Pancreas (tissue), 10 donors: Measurements from ENCODE around the gene AKAP1. TPM values are rescaled to one million over a fixed set of nuclear protein-coding genes. Genes with fewer than 3 reads are reported as not detected.
A peak's percentile ranks its signal among the peaks of the same experiment; 100 is the strongest.

Experiments
- ATAC-seq, 4 donors: fragments of 200-7000 bp; cut with Tn5 transposase; one replicate each; pipeline versions ENCODE4 v1.8.0 to v1.9.1; 2020; ENCODE audit warnings: mild to moderate bottlenecking in 4 of 4, moderate library complexity in 4 of 4
- DNase-seq, 6 donors: peaks; one replicate each; pipeline ENCODE4 v3.0.0-alpha.2; 2020
- FAIRE-seq: peaks from 2 replicates; lab custom pipeline; 2012; peaks lifted over from hg19 to GRCh38; lab: Jason Lieb, UNC
- H3K27ac ChIP-seq, 4 donors: fragments of 200-600 bp; sonication (generic); 1 replicate in 3 of 4; 2 replicates in 1 of 4; pipeline versions ENCODE4 v1.5.0 to v1.8.0; 2020
- H3K27me3 ChIP-seq, 4 donors: fragments of 200-600 bp; one replicate each; pipeline ENCODE4 v1.8.0; 2021
- H3K36me3 ChIP-seq, 3 donors: fragments of 200-600 bp; sonication (generic) in 1 of 3; one replicate each; pipeline versions ENCODE4 v1.5.0 to v1.8.0; 2020 to 2021
- H3K4me1 ChIP-seq, 3 donors: fragments of 200-600 bp; one replicate each; pipeline ENCODE4 v1.8.0; 2021
- H3K4me3 ChIP-seq, 4 donors: fragments of 200-600 bp; sonication (generic) in 2 of 4; one replicate each; pipeline versions ENCODE4 v1.5.0 to v1.8.0; 2020 to 2021
- H3K9me3 ChIP-seq, 4 donors: fragments of 200-600 bp; one replicate each; pipeline ENCODE4 v1.8.0; 2021
- CTCF ChIP-seq, 4 donors: fragments of 200-600 bp; sonication (generic) in 3 of 4; IDR thresholded peaks; one replicate each; pipeline versions ENCODE4 v1.5.0 to v1.8.0; 2021; ENCODE audit warnings: antibody characterized with exemption in 4 of 4
- WGBS, 2 donors: extraction: QIAGEN DNeasy Blood & Tissue Kit; methylation state at CpG; one replicate each; pipeline ENCODE4 v1.1.7; 2013; 5-methylcytosine and 5-hydroxymethylcytosine counted together
- intact Hi-C, 3 donors: fragments of 100-400 bp; cut with DNase I; formaldehyde crosslinking; loops; one replicate each; pipeline versions ENCODE4 v1.11.1 to v1.14.2; 2022
- polyA plus RNA-seq, 2 donors: library from polyadenylated mRNA; stranded (reverse); fragments of 200-250 nt; gene quantifications; one replicate each; pipeline ENCODE4 v1.2.3, GENCODE V29; 2013
- total RNA-seq, 6 donors: library from RNA; stranded (reverse); fragmentation: NEBNext Ultra II Directional in 4 of 6; extraction: Animal tissue kit (Norgen Biotek cat#: 25700) in 4 of 6; gene quantifications; one replicate each; pipeline versions ENCODE4 v1.2.1 to v1.2.4, GENCODE V29; 2021 to 2023
- donor health status: healthy with polysubstance abuse.
- donor health status: DM: no; HTN: no; CAD: no; lungs with moderate emphysema.
- donor health status: DM: no; HTN: no; CAD: no.
- donor health status: control.
- donor health status: control.
- donor health status: Bipolar disorder and iron deficiency.
- donor health status: DM: yes; HTN: yes; CAD: no.
- donor health status: DM: no; HTN: no; CAD: no.
- donor health status: DM: no; HTN: no; CAD: no.
- donor health status: DM: yes; HTN: yes; CAD: no.

Gene AKAP1
- total and polyA plus RNA-seq, 8 donors: 9.8 to 23.8 (median 15.3) TPM

GRCh38 chr17:57085448-57086068, 512 bp downstream of the AKAP1 start:
- peak; percentile 28 to 47 (median 44) for ATAC-seq
- intact Hi-C loops: no loop called here
- H3K27ac ChIP-seq: peak overlapping the region; percentile 68 to 94 (median 90)
- H3K4me1 ChIP-seq: peaks cover 5 to 15% (median 12%) of the 10 kb centered on the region in 3 donors
- peak overlapping the region; percentile 66 to 99 (median 84) for H3K4me3 ChIP-seq
- FAIRE-seq: no peak
- peak; percentile 63 to 87 (median 74) for DNase-seq
- 0% methylated on average over 48 to 75 of the region's 75 CpGs for WGBS, 2 donors
- H3K36me3 ChIP-seq: no peaks in the 10 kb centered on the region
- no peaks in the 10 kb centered on the region for H3K27me3 ChIP-seq
- no peak for TF ChIP-seq CTCF (IDR thresholded peaks at IDR 0.05)
- H3K9me3 ChIP-seq: no peaks in the 10 kb centered on the region

GRCh38 chr17:57086069-57086930, 1.3 kb downstream of the AKAP1 start:
- no peaks in the 10 kb centered on the region for H3K9me3 ChIP-seq
- DNase-seq (peak in 5 of 6 donors; percentile 25 to 74 (median 51)), ATAC-seq (peak in 3 of 4 donors; percentile 21 to 34 (median 32)), FAIRE-seq (no peak)
- no peaks in the 10 kb centered on the region for H3K27me3 ChIP-seq
- peak overlapping the region; percentile 66 to 99 (median 84) for H3K4me3 ChIP-seq
- peaks cover 13 to 21% (median 19%) of the 10 kb centered on the region in 3 donors for H3K4me1 ChIP-seq
- TF ChIP-seq CTCF (IDR thresholded peaks at IDR 0.05): no peak
- intact Hi-C loops: no loop called here
- 1% methylated on average over 45 of the region's 45 CpGs for WGBS, 2 donors
- peak overlapping the region; percentile 68 to 94 (median 90) for H3K27ac ChIP-seq
- H3K36me3 ChIP-seq: no peaks in the 10 kb centered on the region

GRCh38 chr17:57088298-57088697, 3.3 kb downstream of the AKAP1 start:
- H3K4me3 ChIP-seq: no peak overlapping the region
- ATAC-seq: no peak
- H3K9me3 ChIP-seq: no peaks in the 10 kb centered on the region
- peaks cover 21 to 25% (median 21%) of the 10 kb centered on the region in 3 donors for H3K4me1 ChIP-seq
- no peaks in the 10 kb centered on the region for H3K27me3 ChIP-seq
- intact Hi-C loops: no loop called here
- TF ChIP-seq CTCF (IDR thresholded peaks at IDR 0.05): no peak
- no peak for FAIRE-seq
- no peak overlapping the region for H3K27ac ChIP-seq
- no peak for DNase-seq
- no peaks in the 10 kb centered on the region for H3K36me3 ChIP-seq
- 82 to 88% methylated on average over 1 of the region's 1 CpG for WGBS, 2 donors

DNA sequence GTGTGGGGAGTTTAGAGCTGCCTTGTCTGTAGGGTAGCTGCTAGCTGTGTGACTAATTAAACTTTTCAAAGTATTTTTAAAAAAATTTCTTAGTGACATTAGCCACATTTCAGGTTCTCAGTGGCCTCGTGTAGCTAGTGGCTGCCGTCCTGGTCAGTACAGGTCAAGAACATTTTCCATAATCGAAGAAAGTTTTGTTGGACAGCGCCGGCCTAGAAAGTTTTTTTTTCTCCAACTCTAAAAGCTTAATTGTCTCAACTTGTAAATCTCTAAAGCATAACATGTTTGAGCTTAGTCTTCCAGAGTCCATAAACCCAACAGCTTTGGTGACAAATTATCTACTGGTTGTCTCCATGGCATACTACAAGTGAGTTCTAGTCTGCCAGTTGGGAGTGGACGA, 4.3 kb downstream of the AKAP1 start:
- ATAC-seq (no peak), FAIRE-seq (no peak), DNase-seq (no peak)
- TF ChIP-seq CTCF (IDR thresholded peaks at IDR 0.05): no peak
- Histone ChIP-seq H3K4me3 (no peak overlapping the region), H3K27me3 (no peaks in the 10 kb centered on the region), H3K4me1 (peaks cover 21 to 25% (median 21%) of the 10 kb centered on the region in 3 donors), H3K9me3 (no peaks in the 10 kb centered on the region), H3K27ac (no peak overlapping the region), H3K36me3 (no peaks in the 10 kb centered on the region)
- intact Hi-C loops: no loop called here
- WGBS, 2 donors: 63 to 67% methylated on average over 6 of the region's 6 CpGs
